Common myeloid progenitor, CD34-positive (primary cell): ENCODE results near the gene DOCK10.

Experiments
- CTCF ChIA-PET: fragments of 350-600 bp; sonication (Branson Sonifier 250); formaldehyde crosslinking; loops from one replicate; lab custom pipeline; 2021; ENCODE audit warnings: antibody characterized with exemption; lab: Charles Lee
- POLR2A ChIA-PET: fragments of 350-600 bp; sonication (Branson Sonifier 250); formaldehyde crosslinking; loops from one replicate; lab custom pipeline; 2021; ENCODE audit warnings: antibody characterized with exemption; lab: Charles Lee
- DNase-seq, 3 donors: peaks; one replicate each; pipeline versions ENCODE4 v3.0.0 to v3.0.0-alpha.2; 2013
- H3K27ac ChIP-seq, 2 experiments: 1 replicate in 1 of 2; 2 replicates in 1 of 2; pipeline ENCODE4 v1.7.0; 2013; ENCODE audit warnings: inconsistent platforms in 2 of 2, low read length in 2 of 2, mild to moderate bottlenecking in 2 of 2, low read depth in 1 of 2, moderate library complexity in 1 of 2; ENCODE audit not compliant: severe bottlenecking in 2 of 2, insufficient read depth in 1 of 2, poor library complexity in 1 of 2
- H3K27me3 ChIP-seq, 5 experiments: replicated peaks in 2 of 5; 1 replicate in 3 of 5; 2 replicates in 2 of 5; pipeline versions ENCODE4 v1.6.1 to v1.7.0; 2013; ENCODE audit warnings: low read length in 4 of 5, mild to moderate bottlenecking in 2 of 5, moderate library complexity in 2 of 5, inconsistent platforms in 1 of 5; ENCODE audit not compliant: insufficient read depth in 5 of 5, control insufficient read depth in 4 of 5
- H3K36me3 ChIP-seq, 4 experiments: 1 replicate in 2 of 4; 2 replicates in 2 of 4; pipeline versions ENCODE4 v1.6.1 to v1.7.0; 2013; ENCODE audit warnings: low read length in 3 of 4, control low read depth in 1 of 4, mild to moderate bottlenecking in 1 of 4; ENCODE audit not compliant: control insufficient read depth in 4 of 4, insufficient read depth in 4 of 4
- H3K4me1 ChIP-seq, 4 experiments: 1 replicate in 3 of 4; 2 replicates in 1 of 4; pipeline versions ENCODE4 v1.6.1 to v1.7.1; 2013; ENCODE audit warnings: low read length in 3 of 4, mild to moderate bottlenecking in 3 of 4, control low read depth in 1 of 4, inconsistent platforms in 1 of 4, moderate library complexity in 1 of 4; ENCODE audit not compliant: control insufficient read depth in 4 of 4, insufficient read depth in 4 of 4; ENCODE audit errors: control extremely low read depth in 1 of 4
- H3K4me3 ChIP-seq, 7 experiments: 1 replicate in 4 of 7; 2 replicates in 3 of 7; pipeline versions ENCODE4 v1.5.1 to v1.7.0; 2013; ENCODE audit warnings: mild to moderate bottlenecking in 7 of 7, low read length in 6 of 7, moderate library complexity in 6 of 7, inconsistent platforms in 2 of 7, low read depth in 2 of 7, control low read depth in 1 of 7; ENCODE audit not compliant: insufficient read depth in 4 of 7, control insufficient read depth in 1 of 7; ENCODE audit errors: extremely low read depth in 1 of 7
- H3K9me3 ChIP-seq, 5 experiments: 1 replicate in 4 of 5; 2 replicates in 1 of 5; pipeline versions ENCODE4 v1.6.1 to v1.7.1; 2013; ENCODE audit warnings: low read length in 4 of 5, mild to moderate bottlenecking in 2 of 5, inconsistent platforms in 1 of 5, low read depth in 1 of 5, moderate library complexity in 1 of 5; ENCODE audit not compliant: control insufficient read depth in 4 of 5, insufficient read depth in 2 of 5; ENCODE audit errors: control extremely low read depth in 1 of 5
- WGBS: methylation state at CpG from one replicate; pipeline ENCODE4 v1.1.5; 2013; ENCODE audit not compliant: insufficient coverage; 5-methylcytosine and 5-hydroxymethylcytosine counted together

Gene DOCK10

GRCh38 chr2:224986477-224986876, 55.8 kb downstream of the DOCK10 start:
- H3K27ac ChIP-seq = no peak overlapping the region
- H3K4me3 ChIP-seq = no peak overlapping the region
- H3K27me3 ChIP-seq = no peaks in the 10 kb centered on the region
- WGBS = no CpG with 5 or more reads among the region's 1 CpG
- H3K4me1 ChIP-seq = peaks cover 0 to 19% (median 11%) of the 10 kb centered on the region in 4 experiments
- POLR2A ChIA-PET = no interaction called here
- H3K36me3 ChIP-seq = peaks cover 0 to 2% (median 0%) of the 10 kb centered on the region in 4 experiments
- no peak for DNase-seq
- CTCF ChIA-PET = interaction anchor here (1.6 to 5.3 kb wide), 3 partner anchors 12 to 15 kb away, joined by 4 to 29 read pairs (median 4); no protein-coding TSS in a partner anchor
- no peaks in the 10 kb centered on the region for H3K9me3 ChIP-seq

DNA sequence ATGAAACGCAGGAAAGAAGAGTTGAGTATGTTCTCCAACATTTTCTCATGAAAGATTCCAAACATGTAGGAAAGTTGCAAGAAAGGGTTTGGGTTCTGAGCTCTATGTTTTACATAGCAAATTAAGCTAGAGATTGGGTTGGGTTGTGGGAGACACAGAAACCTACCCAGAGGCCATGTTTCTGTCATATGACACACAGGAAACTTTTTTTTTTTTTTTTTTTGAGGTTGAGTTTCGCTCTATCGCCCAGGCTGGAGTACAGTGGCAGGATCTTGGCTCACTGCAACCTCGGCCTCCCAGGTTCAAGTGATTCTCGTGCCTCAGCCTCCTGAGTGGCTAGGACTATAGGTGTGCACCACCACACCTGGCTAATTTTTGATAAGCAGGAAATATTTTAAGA, 57.6 kb downstream of the DOCK10 start:
- H3K27me3 ChIP-seq = no peaks in the 10 kb centered on the region
- H3K36me3 ChIP-seq = no peaks in the 10 kb centered on the region
- ChIA-PET CTCF (interaction anchor here (1.0 to 1.8 kb wide), 3 partner anchors 10 to 168 kb away, joined by 3 to 10 read pairs (median 3); no protein-coding TSS in a partner anchor), POLR2A (interaction anchor here (0.6 to 0.7 kb wide), 2 partner anchors 16 to 83 kb away, joined by 4 to 5 read pairs; no protein-coding TSS in a partner anchor)
- peaks cover 0 to 19% (median 11%) of the 10 kb centered on the region in 4 experiments for H3K4me1 ChIP-seq
- H3K9me3 ChIP-seq = no peaks in the 10 kb centered on the region
- WGBS = 97% methylated on average over 4 of the region's 5 CpGs
- H3K27ac ChIP-seq = no peak overlapping the region
- no peak overlapping the region for H3K4me3 ChIP-seq
- no peak for DNase-seq

GRCh38 chr2:224983712-224984554, 58.3 kb downstream of the DOCK10 start:
- no peak for DNase-seq
- Histone ChIP-seq H3K27me3 (no peaks in the 10 kb centered on the region), H3K9me3 (no peaks in the 10 kb centered on the region), H3K4me3 (peak overlapping the region in 1 of 7 experiments; percentile 17), H3K27ac (no peak overlapping the region), H3K36me3 (no peaks in the 10 kb centered on the region), H3K4me1 (peaks cover 0 to 19% (median 11%) of the 10 kb centered on the region in 4 experiments)
- POLR2A ChIA-PET = interaction anchor here (0.6 to 0.7 kb wide), 2 partner anchors 15 to 83 kb away, joined by 4 to 5 read pairs; no protein-coding TSS in a partner anchor
- CTCF ChIA-PET = interaction anchor here (1.0 to 1.8 kb wide), 4 partner anchors 9 to 167 kb away, joined by 3 to 10 read pairs (median 4); no protein-coding TSS in a partner anchor
- 81% methylated on average over 6 of the region's 11 CpGs for WGBS

DNA sequence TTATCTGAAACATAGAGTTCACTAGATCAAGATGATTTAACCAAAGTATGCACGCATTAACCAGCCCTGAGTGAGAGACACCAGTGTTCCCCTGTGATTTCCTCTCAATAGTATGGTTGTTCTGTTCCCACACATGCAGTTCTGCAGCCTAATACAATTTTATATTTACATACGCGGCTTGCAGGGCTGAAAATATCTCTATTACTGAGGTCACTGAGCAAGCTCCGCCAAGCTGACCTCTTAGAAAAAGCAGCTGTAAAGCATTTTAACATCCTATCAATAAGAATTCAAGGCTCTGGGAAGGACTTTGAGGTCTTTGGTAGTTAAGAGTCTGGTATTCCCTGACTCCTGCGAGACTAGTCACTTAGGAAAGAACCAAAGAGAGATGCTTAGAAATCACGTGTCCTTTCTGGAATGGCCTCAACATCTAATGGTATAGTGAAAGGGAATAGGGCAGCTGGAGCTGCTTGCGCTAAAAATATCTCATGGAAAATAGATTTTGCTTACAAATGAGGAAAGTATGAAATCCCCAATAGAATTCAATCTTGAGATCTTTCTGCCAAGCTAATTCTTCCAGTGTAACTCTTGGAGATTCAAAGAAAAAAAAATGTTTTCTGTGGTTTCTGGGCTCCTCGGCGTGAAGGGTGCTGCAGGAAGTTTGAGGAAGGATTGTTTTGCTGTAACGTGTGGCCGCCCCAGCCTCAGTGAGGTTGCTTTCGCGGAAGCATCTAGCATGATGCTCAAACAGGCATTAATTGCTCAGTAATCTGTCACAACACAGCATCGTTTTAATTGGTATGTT, 59.2 kb downstream of the DOCK10 start:
- no peaks in the 10 kb centered on the region for H3K27me3 ChIP-seq
- DNase-seq = peak; percentile 20 to 64 (median 48)
- H3K36me3 ChIP-seq = no peaks in the 10 kb centered on the region
- POLR2A ChIA-PET = no interaction called here
- 58% methylated on average over 6 of the region's 14 CpGs for WGBS
- CTCF ChIA-PET = interaction anchor here (0.8 to 1.8 kb wide), 3 partner anchors 19 to 30 kb away, joined by 3 to 10 read pairs (median 4); no protein-coding TSS in a partner anchor
- peak overlapping the region in 1 of 7 experiments; percentile 17 for H3K4me3 ChIP-seq
- no peaks in the 10 kb centered on the region for H3K9me3 ChIP-seq
- peaks cover 0 to 19% (median 11%) of the 10 kb centered on the region in 4 experiments for H3K4me1 ChIP-seq
- no peak overlapping the region for H3K27ac ChIP-seq

DNA sequence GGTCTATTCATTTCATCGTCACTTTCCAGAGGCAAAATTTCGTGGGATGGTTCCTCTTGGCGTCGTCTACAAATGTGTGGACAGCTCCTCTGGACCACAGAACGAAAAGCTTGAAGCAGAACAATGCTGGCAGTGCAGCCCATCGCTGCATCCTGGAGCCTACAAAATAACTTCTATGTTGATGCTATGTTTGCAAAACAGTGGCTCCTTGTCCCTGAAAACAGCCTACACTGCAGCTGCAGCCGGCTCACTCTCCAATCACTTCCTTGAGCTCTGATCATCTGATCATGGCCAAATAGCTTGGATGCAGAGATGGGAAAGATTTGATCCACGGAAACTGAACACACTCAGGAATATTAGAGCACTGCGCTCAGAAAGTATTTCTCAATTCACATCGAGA, 60.0 kb downstream of the DOCK10 start:
- H3K4me3 ChIP-seq = no peak overlapping the region
- H3K36me3 ChIP-seq = no peaks in the 10 kb centered on the region
- CTCF ChIA-PET = interaction anchor here (0.8 to 1.3 kb wide), 2 partner anchors 19 to 29 kb away, joined by 3 read pairs; no protein-coding TSS in a partner anchor
- no peaks in the 10 kb centered on the region for H3K27me3 ChIP-seq
- no peak for DNase-seq
- no peaks in the 10 kb centered on the region for H3K9me3 ChIP-seq
- 97% methylated on average over 9 of the region's 10 CpGs for WGBS
- POLR2A ChIA-PET = no interaction called here
- no peak overlapping the region for H3K27ac ChIP-seq
- H3K4me1 ChIP-seq = peaks cover 0 to 19% (median 11%) of the 10 kb centered on the region in 4 experiments

GRCh38 chr2:224976629-224977525, 65.4 kb downstream of the DOCK10 start:
- Histone ChIP-seq H3K4me3 (no peak overlapping the region), H3K4me1 (no peaks in the 10 kb centered on the region), H3K36me3 (no peaks in the 10 kb centered on the region), H3K27me3 (no peaks in the 10 kb centered on the region), H3K27ac (no peak overlapping the region), H3K9me3 (no peaks in the 10 kb centered on the region)
- DNase-seq = no peak
- 100% methylated on average over 5 of the region's 7 CpGs for WGBS
- ChIA-PET POLR2A (no interaction called here), CTCF (interaction anchor here (0.7 kb wide), 1 partner anchor 26 kb away, joined by 4 read pairs; no protein-coding TSS in a partner anchor)
